Measurements from ENCODE around the gene OPN1MW3.
"Not testable (repeated sequence)": the region's sequence is repeated elsewhere in the genome, so short reads cannot be mapped to it uniquely, and the experiment has no call there.

The OPN1MW3 gene

DNA sequence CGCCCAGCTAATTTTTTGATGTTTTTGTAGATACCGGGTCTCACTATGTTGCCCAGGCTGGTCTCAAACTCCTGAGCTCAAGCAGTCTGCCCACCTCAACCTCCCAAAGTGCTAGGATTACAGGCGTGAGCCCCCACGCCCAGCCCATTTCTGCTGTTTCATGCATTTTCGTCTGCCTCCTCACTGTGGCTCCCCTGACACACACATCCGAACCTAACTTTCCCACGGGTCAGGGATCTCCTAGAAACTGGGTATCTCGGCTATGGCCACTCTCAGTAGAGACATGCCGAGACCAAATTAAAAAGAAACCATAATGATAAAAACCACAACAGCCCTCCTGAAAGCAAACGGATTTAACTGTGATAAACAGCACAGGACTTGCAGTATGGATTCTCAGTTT, 9.3 kb upstream of the OPN1MW3 start:
- not testable (repeated sequence) for H3K27me3 Mint-ChIP-seq

DNA sequence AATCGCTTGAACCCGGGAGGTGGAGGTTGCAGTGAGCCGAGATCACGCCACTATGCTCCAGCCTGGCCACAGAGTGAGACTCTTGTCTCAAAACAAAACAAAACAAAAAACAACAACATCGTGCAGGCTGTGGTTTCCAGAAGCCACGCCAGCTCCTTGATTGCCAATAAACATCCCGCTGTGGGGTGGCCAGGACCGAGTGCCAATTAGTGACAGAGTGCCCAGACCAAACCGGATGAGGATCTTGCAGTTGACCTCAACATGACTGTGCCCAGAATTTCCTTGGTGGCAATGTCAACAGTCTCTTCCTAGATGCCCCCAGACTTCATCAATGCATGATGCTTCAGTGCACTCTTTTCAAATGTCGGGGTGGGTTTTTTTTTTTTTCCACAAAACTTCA, 1.3 kb downstream of the OPN1MW3 start:
- DNase-seq (ENCODE audit: low spot score in 2 of 2); H3K9me3 Mint-ChIP-seq; H3K27me3 Mint-ChIP-seq; H3K4me3 Mint-ChIP-seq; H3K27ac Mint-ChIP-seq (ENCODE audit: low read depth); H3K4me1 Mint-ChIP-seq; H3K36me3 Mint-ChIP-seq (ENCODE audit: insufficient read depth): not testable (repeated sequence)
- peak; percentile 43 for ATAC-seq (replicated peaks; ENCODE audit: extremely low read depth, poor library complexity, severe bottlenecking)

More for the DNA sequence above, 9.3 kb upstream of the OPN1MW3 start:
- H3K9me3 Mint-ChIP-seq; H3K4me1 Mint-ChIP-seq; H3K4me3 Mint-ChIP-seq; DNase-seq (ENCODE audit: low spot score in 2 of 2); H3K36me3 Mint-ChIP-seq (ENCODE audit: insufficient read depth): not testable (repeated sequence)
- H3K27ac Mint-ChIP-seq (ENCODE audit: low read depth): peak overlapping the region; percentile 71
- peak; percentile 6 for ATAC-seq (replicated peaks; ENCODE audit: extremely low read depth, poor library complexity, severe bottlenecking)

DNA sequence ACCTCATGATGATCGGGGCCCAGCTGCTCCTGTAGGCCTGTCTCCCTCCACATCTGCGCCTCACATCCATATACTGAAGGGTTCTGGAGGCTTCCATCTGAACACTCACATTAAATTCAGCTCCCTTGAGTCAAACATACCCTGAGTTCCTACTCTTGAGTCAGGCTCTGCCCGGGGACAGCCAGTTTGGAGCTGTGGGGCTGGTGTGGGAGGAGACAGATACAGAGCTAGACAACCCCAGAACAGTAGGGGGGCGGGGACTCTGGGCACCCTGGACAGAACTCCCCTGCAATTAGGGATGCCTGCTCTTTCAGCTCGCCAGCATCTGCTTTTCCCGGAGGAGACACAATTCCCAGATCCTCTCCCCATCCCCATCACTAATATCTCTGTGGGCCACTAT, 5.7 kb downstream of the OPN1MW3 start:
- ATAC-seq (replicated peaks; ENCODE audit: extremely low read depth, poor library complexity, severe bottlenecking); H3K4me1 Mint-ChIP-seq; H3K27me3 Mint-ChIP-seq; H3K27ac Mint-ChIP-seq (ENCODE audit: low read depth); DNase-seq (ENCODE audit: low spot score in 2 of 2); H3K36me3 Mint-ChIP-seq (ENCODE audit: insufficient read depth); H3K9me3 Mint-ChIP-seq; H3K4me3 Mint-ChIP-seq: not testable (repeated sequence)

DNA sequence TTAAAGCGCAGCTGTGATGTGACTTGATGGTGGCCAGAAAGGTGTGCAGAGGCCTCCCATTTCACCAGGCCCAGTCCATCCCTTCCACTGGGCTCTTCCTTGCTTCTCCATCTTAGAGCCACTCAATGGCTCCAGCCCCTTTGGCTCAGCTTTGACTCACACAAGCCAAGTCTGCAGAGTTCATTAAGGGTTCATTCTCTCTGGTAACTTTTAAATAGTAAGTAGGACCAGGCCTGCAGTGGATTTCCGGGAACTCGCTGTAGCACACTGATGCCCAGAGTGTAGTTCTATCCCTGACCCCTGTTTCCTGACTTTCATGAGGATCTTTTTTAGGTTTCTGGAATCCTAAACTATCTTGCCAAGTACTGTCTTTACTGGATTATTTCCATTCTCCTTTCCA, 11.9 kb downstream of the OPN1MW3 start:
- not testable (repeated sequence) for ATAC-seq (replicated peaks; ENCODE audit: extremely low read depth, poor library complexity, severe bottlenecking); H3K9me3 Mint-ChIP-seq; H3K27me3 Mint-ChIP-seq; H3K4me3 Mint-ChIP-seq; H3K27ac Mint-ChIP-seq (ENCODE audit: low read depth); H3K4me1 Mint-ChIP-seq; DNase-seq (ENCODE audit: low spot score in 2 of 2); H3K36me3 Mint-ChIP-seq (ENCODE audit: insufficient read depth)

DNA sequence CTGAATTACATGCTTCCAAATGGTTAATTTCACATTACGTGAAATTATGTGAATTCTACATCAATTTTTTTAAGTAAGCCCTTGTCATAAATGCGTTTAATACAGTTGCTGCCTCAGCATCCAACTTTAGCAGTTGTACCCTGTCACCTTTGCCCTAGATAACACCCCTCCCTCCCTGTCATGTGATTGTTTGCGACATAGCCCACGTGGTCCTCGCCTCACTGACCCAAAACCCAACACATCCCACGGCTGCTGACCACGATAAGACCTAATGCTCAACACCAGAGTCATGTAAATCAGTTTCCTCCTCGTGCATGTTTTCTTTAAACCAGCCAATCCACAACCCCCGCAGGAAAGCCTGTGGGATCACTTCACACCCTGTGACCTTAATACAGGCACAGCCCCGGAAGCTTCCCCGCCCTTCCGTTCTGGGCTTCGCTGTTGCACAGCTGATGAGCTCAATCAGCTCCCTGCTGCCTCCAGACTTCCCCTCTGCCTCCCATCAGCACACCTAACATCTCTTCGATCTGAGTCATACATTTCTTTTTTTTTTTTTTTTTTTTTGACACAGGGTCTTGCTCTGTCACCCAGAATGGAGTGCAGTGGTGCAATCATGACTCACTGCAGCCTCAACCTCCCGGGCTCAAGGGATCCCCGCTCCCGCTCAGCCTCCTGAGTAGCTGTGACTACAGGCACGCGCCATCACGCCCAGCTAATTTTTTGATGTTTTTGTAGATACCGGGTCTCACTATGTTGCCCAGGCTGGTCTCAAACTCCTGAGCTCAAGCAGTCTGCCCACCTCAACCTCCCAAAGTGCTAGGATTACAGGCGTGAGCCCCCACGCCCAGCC, 27.3 kb downstream of the OPN1MW3 start:
- not testable (repeated sequence) for H3K27me3 Mint-ChIP-seq; H3K36me3 Mint-ChIP-seq (ENCODE audit: insufficient read depth); DNase-seq (ENCODE audit: low spot score in 2 of 2); H3K27ac Mint-ChIP-seq (ENCODE audit: low read depth); H3K4me3 Mint-ChIP-seq; H3K4me1 Mint-ChIP-seq; H3K9me3 Mint-ChIP-seq
- peak; percentile 95 for ATAC-seq (replicated peaks; ENCODE audit: extremely low read depth, poor library complexity, severe bottlenecking)

GRCh38 chrX:154286406-154286805, 29.0 kb downstream of the OPN1MW3 start:
- not testable (repeated sequence) for H3K9me3 Mint-ChIP-seq; ATAC-seq (replicated peaks; ENCODE audit: extremely low read depth, poor library complexity, severe bottlenecking); H3K4me3 Mint-ChIP-seq; H3K4me1 Mint-ChIP-seq; DNase-seq (ENCODE audit: low spot score in 2 of 2); H3K36me3 Mint-ChIP-seq (ENCODE audit: insufficient read depth); H3K27me3 Mint-ChIP-seq; H3K27ac Mint-ChIP-seq (ENCODE audit: low read depth)

DNA sequence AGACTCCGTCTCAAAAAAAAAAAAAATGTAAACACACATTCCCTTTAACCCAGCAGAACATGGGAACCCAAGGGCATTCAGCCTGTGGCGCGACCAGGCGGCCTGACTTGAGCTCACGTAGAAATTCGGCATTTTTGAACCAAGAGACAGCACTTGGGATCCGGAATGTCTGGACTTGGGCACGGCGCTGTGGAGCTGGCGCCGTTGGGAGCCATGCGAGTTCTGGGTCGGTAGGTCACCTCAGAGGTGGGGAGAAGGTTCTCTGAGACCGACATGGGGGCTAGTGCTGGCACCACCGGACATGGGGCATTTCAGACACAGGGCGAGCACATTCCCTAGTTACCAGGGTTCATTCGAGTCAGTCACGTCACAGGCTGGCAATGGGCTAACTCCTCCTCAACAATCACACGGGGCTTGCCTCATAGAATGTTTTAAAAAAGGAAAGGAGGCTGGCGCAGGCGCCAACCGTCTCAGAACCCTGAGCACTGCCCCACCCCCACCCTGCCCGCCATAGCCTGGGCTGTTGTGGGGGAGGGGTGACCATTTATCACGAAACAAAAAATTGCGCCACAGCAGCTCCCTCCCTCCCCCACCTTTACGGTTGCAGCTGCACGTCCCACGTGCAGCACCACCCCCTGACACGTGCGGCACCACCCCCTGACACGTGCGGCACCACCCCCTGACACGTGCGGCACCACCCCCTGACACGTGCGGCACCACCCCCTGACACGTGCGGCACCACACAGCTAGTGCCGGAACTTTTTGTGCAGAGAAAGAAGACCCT, 37.6 kb downstream of the OPN1MW3 start, which contains the start of gene TEX28:
TEX28 (minus strand) TSS at position 334 of the 784 bp plus-strand sequence. CDS start 3,007 bp downstream, outside the sequence.
- no peaks in the 10 kb centered on the region for H3K27me3 Mint-ChIP-seq
- no peak within 1 kb of the TSS for H3K27ac Mint-ChIP-seq (ENCODE audit: low read depth)
- H3K36me3 Mint-ChIP-seq (ENCODE audit: insufficient read depth): no peaks in the 10 kb centered on the region
- DNase-seq (ENCODE audit: low spot score in 2 of 2) (no peak), ATAC-seq (replicated peaks; ENCODE audit: extremely low read depth, poor library complexity, severe bottlenecking) (no peak)
- no peaks in the 10 kb centered on the region for H3K4me1 Mint-ChIP-seq
- no peaks in the 10 kb centered on the region for H3K9me3 Mint-ChIP-seq
- no peak within 1 kb of the TSS for H3K4me3 Mint-ChIP-seq

GRCh38 chrX:154295664-154296310, 38.4 kb downstream of the OPN1MW3 start, which contains the start of gene TKTL1:
TKTL1 (plus strand) TSS chrX:154295795; CDS start chrX:154295860, 65 bp downstream.
- DNase-seq (ENCODE audit: low spot score in 2 of 2) (no peak), ATAC-seq (replicated peaks; ENCODE audit: extremely low read depth, poor library complexity, severe bottlenecking) (no peak)
- Mint-ChIP-seq H3K4me1 (no peaks in the 10 kb centered on the region), H3K9me3 (no peaks in the 10 kb centered on the region), H3K27me3 (no peaks in the 10 kb centered on the region), H3K36me3 (ENCODE audit: insufficient read depth) (no peaks in the 10 kb centered on the region), H3K4me3 (no peak within 1 kb of the TSS), H3K27ac (ENCODE audit: low read depth) (no peak within 1 kb of the TSS)

- Mint-ChIP-seq H3K9me3 (no peaks in the 10 kb centered on the region), H3K27me3 (no peaks in the 10 kb centered on the region), H3K27ac (ENCODE audit: low read depth) (no peak overlapping the region), H3K4me1 (no peaks in the 10 kb centered on the region), H3K4me3 (no peak overlapping the region), H3K36me3 (ENCODE audit: insufficient read depth) (no peaks in the 10 kb centered on the region)
- no peak for ATAC-seq (replicated peaks; ENCODE audit: extremely low read depth, poor library complexity, severe bottlenecking)
- DNase-seq (ENCODE audit: low spot score in 2 of 2): no peak
Measured at GRCh38 chrX:154296731-154297130, 39.3 kb downstream of the OPN1MW3 start.

GRCh38 chrX:154298312-154298711, 40.9 kb downstream of the OPN1MW3 start:
- ATAC-seq (replicated peaks; ENCODE audit: extremely low read depth, poor library complexity, severe bottlenecking) (no peak), DNase-seq (ENCODE audit: low spot score in 2 of 2) (no peak)
- H3K9me3 Mint-ChIP-seq: no peaks in the 10 kb centered on the region
- no peaks in the 10 kb centered on the region for H3K4me1 Mint-ChIP-seq
- H3K27ac Mint-ChIP-seq (ENCODE audit: low read depth): no peak overlapping the region
- no peak overlapping the region for H3K4me3 Mint-ChIP-seq
- H3K27me3 Mint-ChIP-seq: no peaks in the 10 kb centered on the region
- no peaks in the 10 kb centered on the region for H3K36me3 Mint-ChIP-seq (ENCODE audit: insufficient read depth)

DNA sequence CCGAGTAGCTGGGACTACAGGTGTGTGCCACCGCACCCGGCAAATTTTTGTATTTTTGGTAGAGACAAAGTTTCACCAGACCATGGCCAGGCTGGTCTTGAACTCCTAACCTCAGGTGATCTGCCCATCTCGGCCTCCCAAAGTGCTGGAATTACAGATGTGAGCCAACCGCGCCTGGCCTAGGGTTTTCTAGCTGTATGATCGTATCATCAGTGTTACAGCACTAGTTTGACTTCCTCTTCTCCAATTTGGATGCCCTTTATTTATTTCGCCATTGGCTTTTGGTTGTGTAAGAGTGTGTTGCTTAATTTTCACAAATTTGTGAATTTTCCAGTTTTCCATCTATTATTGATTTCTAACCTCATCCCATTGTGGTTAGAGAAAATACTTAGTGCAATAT, 43.4 kb downstream of the OPN1MW3 start:
- DNase-seq (ENCODE audit: low spot score in 2 of 2) (no peak), ATAC-seq (replicated peaks; ENCODE audit: extremely low read depth, poor library complexity, severe bottlenecking) (no peak)
- Mint-ChIP-seq H3K36me3 (ENCODE audit: insufficient read depth) (no peaks in the 10 kb centered on the region), H3K4me3 (no peak overlapping the region), H3K27me3 (no peaks in the 10 kb centered on the region), H3K4me1 (no peaks in the 10 kb centered on the region), H3K9me3 (no peaks in the 10 kb centered on the region), H3K27ac (ENCODE audit: low read depth) (no peak overlapping the region)

DNA sequence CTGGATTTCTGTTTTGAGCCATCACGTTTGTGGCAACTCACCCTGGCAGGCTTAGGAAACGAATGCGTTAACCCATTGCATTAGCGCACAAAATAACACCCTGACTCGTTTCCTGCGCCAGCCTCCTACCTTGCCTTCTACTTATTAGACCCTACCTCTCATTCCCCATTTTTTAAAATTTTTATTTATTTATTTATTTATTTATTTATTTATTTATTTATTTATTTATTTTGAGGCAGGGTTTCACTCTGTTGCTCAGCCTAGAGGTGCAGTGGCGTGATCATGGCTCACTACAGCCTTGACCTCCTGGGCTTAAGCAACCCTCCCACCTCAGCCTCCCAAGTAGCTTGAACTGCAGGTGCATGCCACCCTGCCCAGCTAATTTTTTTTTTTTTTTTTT, 45.6 kb downstream of the OPN1MW3 start:
- not testable (repeated sequence) for H3K9me3 Mint-ChIP-seq; H3K4me3 Mint-ChIP-seq; ATAC-seq (replicated peaks; ENCODE audit: extremely low read depth, poor library complexity, severe bottlenecking); H3K4me1 Mint-ChIP-seq; H3K27ac Mint-ChIP-seq (ENCODE audit: low read depth); H3K36me3 Mint-ChIP-seq (ENCODE audit: insufficient read depth); DNase-seq (ENCODE audit: low spot score in 2 of 2); H3K27me3 Mint-ChIP-seq
